Measurements from ENCODE around the gene HOXC9.

Gene HOXC9

GRCh38 chr12:53952871-53953734, 46.9 kb upstream of the HOXC9 start (continued):
- TF ChIP-seq, protein P1, sequence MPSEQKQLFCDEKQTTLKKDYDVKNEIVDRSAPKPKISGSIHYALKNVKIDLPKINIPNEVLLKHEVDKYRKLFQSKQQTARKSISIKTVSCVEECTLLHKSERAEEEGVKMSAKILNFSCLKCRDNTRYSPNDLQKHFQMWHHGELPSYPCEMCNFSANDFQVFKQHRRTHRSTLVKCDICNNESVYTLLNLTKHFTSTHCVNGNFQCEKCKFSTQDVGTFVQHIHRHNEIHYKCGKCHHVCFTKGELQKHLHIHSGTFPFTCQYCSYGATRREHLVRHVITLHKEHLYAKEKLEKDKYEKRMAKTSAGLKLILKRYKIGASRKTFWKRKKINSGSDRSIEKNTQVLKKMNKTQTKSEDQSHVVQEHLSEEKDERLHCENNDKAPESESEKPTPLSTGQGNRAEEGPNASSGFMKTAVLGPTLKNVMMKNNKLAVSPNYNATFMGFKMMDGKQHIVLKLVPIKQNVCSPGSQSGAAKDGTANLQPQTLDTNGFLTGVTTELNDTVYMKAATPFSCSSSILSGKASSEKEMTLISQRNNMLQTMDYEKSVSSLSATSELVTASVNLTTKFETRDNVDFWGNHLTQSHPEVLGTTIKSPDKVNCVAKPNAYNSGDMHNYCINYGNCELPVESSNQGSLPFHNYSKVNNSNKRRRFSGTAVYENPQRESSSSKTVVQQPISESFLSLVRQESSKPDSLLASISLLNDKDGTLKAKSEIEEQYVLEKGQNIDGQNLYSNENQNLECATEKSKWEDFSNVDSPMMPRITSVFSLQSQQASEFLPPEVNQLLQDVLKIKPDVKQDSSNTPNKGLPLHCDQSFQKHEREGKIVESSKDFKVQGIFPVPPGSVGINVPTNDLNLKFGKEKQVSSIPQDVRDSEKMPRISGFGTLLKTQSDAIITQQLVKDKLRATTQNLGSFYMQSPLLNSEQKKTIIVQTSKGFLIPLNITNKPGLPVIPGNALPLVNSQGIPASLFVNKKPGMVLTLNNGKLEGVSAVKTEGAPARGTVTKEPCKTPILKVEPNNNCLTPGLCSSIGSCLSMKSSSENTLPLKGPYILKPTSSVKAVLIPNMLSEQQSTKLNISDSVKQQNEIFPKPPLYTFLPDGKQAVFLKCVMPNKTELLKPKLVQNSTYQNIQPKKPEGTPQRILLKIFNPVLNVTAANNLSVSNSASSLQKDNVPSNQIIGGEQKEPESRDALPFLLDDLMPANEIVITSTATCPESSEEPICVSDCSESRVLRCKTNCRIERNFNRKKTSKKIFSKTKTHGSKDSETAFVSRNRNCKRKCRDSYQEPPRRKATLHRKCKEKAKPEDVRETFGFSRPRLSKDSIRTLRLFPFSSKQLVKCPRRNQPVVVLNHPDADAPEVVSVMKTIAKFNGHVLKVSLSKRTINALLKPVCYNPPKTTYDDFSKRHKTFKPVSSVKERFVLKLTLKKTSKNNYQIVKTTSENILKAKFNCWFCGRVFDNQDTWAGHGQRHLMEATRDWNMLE (tag by site-specific recombination; conservative IDR thresholded peaks at IDR 0.05; ENCODE audit: low read depth): no peak
- no peak for TF ChIP-seq ZNF664 (tag by site-specific recombination; IDR thresholded peaks at IDR 0.05)
- TF ChIP-seq, protein P2, sequence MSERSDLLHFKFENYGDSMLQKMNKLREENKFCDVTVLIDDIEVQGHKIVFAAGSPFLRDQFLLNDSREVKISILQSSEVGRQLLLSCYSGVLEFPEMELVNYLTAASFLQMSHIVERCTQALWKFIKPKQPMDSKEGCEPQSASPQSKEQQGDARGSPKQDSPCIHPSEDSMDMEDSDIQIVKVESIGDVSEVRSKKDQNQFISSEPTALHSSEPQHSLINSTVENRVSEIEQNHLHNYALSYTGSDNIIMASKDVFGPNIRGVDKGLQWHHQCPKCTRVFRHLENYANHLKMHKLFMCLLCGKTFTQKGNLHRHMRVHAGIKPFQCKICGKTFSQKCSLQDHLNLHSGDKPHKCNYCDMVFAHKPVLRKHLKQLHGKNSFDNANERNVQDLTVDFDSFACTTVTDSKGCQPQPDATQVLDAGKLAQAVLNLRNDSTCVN (tag by site-specific recombination; optimal IDR thresholded peaks at IDR 0.05): peak; percentile 17
- TF ChIP-seq ZBTB8A (tag by site-specific recombination; IDR thresholded peaks at IDR 0.05): peak; percentile 37; the same call in 1 of the 2 replicates
- TF ChIP-seq SETDB1 (IDR thresholded peaks at IDR 0.05; ENCODE audit: insufficient read length, low read length): no peak
- TF ChIP-seq YY2 (tag by site-specific recombination; IDR thresholded peaks at IDR 0.05): no peak
- no peak for TF ChIP-seq ZNF202 (tag by site-specific recombination; IDR thresholded peaks at IDR 0.05; ENCODE audit: borderline replicate concordance)

DNA sequence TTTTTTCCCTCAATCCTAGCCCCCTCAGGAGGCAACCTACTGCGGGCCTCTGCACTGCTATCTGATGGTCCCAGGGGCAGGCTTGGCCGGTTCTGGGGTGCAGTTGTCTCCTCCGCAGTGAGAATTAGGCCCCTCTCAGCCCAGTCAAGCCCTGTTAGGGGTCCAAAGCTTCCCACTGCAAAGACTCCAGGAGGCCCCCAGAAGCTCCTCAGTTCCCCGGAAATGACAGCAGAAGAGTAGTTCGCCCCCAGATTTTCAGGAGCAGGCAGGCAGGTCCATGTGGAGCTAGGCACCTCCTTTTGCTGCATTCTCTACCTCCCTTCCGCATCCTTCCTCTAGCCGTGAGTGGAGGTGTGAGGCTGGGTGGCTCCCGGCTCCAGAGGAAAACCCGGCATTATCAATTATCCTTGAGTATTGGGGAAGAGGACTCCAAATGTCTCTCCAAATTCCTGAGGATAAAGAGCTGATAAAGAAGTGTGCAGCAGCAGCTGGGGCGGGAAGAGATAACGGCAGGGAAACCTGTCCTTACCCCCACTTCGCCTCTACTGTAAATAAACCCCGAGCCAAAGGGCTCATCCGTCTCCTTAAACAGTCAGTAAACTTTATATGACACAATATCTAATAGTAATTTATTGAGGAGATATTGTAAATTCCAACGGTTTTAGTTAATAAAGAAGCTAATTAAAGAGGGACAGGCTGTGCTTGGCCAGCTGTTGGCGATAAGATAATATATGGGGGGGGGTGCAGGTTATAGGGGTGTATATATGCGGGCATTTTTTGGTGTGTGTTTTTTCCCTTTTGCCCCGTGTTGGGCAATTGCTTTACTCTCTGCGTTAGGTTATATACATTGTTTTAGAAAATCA, 45.9 kb upstream of the HOXC9 start:
- Histone ChIP-seq H3K4me1 (ENCODE audit: control insufficient read depth, insufficient read depth, low read length) (peaks cover 5% of the 10 kb centered on the region; the same call in 1 of the 2 replicates), H3K36me3 (ENCODE audit: control insufficient read depth in 2 of 2, insufficient read depth in 1 of 2, low read length in 2 of 2) (no peaks in the 10 kb centered on the region), H3K27ac (ENCODE audit: extremely low read depth, low read depth, low read length) (no peak overlapping the region), H3K9me3 (ENCODE audit: control insufficient read depth, insufficient read depth, low read depth, low read length) (no peaks in the 10 kb centered on the region), H3K4me3 (ENCODE audit: low read depth, low read length) (no peak overlapping the region)
- ChIA-PET POLR2A (interaction anchor here (1.2 kb wide), 1 partner anchor 14 kb away, joined by 4 read pairs; no protein-coding TSS in a partner anchor), CTCF (interaction anchor here (0.6 to 1.7 kb wide), 8 partner anchors 12 to 1738 kb away, joined by 3 to 4 read pairs (median 3); partner anchors contain the start of gene HOXC10)
- TF ChIP-seq ZNF791 (tag by site-specific recombination; IDR thresholded peaks at IDR 0.05) (no peak), YY2 (tag by site-specific recombination; IDR thresholded peaks at IDR 0.05) (no peak), ZNF664 (tag by site-specific recombination; IDR thresholded peaks at IDR 0.05) (peak; percentile 64; the same call in 1 of the 2 replicates), ZNF521 (tag by site-specific recombination; IDR thresholded peaks at IDR 0.05) (no peak), ZNF214 (tag by site-specific recombination; IDR thresholded peaks at IDR 0.05; ENCODE audit: borderline replicate concordance) (no peak), ZNF677 (tag by site-specific recombination; IDR thresholded peaks at IDR 0.05) (no peak), MZF1 (tag by site-specific recombination; IDR thresholded peaks at IDR 0.05; ENCODE audit: borderline replicate concordance) (no peak), ZNF398 (tag by site-specific recombination; IDR thresholded peaks at IDR 0.05) (0 out of 2 replicates have a peak, but pooled peaks have one; percentile 19)

Data from HEK293 (cell line).